ENCODE measurements around the gene FRS2. TPM values are rescaled to one million over a fixed set of nuclear protein-coding genes. Genes with fewer than 3 reads are reported as not detected.
A peak's percentile ranks its signal among the peaks of the same experiment; 100 is the strongest.

The FRS2 gene
- total RNA-seq, 1 experiment from 2014 or later: 33.7 TPM

DNA sequence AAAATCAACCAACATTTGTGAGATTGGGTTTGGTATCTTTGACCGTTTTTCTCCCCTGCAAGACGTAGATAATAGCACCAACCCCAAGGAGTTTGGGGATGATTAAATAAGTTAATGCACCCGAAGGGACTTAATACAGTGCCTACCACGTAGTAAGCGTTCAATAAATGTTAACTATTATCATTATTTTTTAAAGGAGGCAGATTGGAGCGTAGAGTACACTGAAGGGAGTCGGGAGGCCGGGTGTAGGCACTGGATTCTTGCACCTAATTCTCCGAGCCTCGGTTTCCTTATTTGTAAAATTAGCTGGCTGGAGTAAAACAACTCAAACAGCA, 367 bp upstream of the FRS2 start:
- no peak overlapping the region for H3K4ac ChIP-seq (ENCODE audit: low read depth, low read length)
- no peak overlapping the region for H2BK15ac ChIP-seq (ENCODE audit: low read depth, low read length)
- Mint-ChIP-seq H3K4me1 (peaks cover 55 to 74% of the 10 kb centered on the region in 2 experiments), H3K4me3 (peak overlapping the region; percentile 95 to 97), H3K9me3 (no peaks in the 10 kb centered on the region), H3K36me3 (ENCODE audit: insufficient read depth in 1 of 3, low read depth in 3 of 3) (no peaks in the 10 kb centered on the region; a peak in 2 of 7 replicates), H3K27ac (peak overlapping the region; percentile 30 to 92 (median 33); a peak in 5 of 7 replicates), H3K27me3 (ENCODE audit: low read depth) (no peaks in the 10 kb centered on the region)
- no peaks in the 10 kb centered on the region for H4K20me1 ChIP-seq (ENCODE audit: control insufficient read depth, insufficient read depth, insufficient read length)
- H3K14ac ChIP-seq (ENCODE audit: insufficient read depth, low read length): no peak overlapping the region; the same call in 1 of the 2 replicates
- H3K27me3 ChIP-seq (ENCODE audit: insufficient read depth, low read length): no peaks in the 10 kb centered on the region
- H3K9ac ChIP-seq (ENCODE audit: extremely low read depth, insufficient read length, low read length): peak overlapping the region; percentile 51
- no peak overlapping the region for H2BK12ac ChIP-seq (ENCODE audit: insufficient read length, low read depth, low read length)
- DNase-seq: no peak
- H3K56ac ChIP-seq (ENCODE audit: insufficient read length, low read depth, low read length): no peak overlapping the region
- H2BK5ac ChIP-seq (ENCODE audit: insufficient read length, low read length): no peak overlapping the region
- H3T11ph ChIP-seq (ENCODE audit: low read length): no peak overlapping the region
- H3K4me2 ChIP-seq (ENCODE audit: insufficient read depth, insufficient read length, low read length): peak overlapping the region; percentile 94
- H3K27ac ChIP-seq (ENCODE audit: insufficient read length, low read depth, low read length): no peak overlapping the region
- H3K18ac ChIP-seq (ENCODE audit: insufficient read length, low read depth, low read length): no peak overlapping the region
- H4K91ac ChIP-seq (ENCODE audit: insufficient read length, low read depth, low read length): no peak overlapping the region
- 0 out of 2 replicates have a peak, but pooled peaks cover 4% of the 10 kb centered on the region for H3K4me1 ChIP-seq (ENCODE audit: insufficient read depth, low read length)
- TF ChIP-seq, protein P1, sequence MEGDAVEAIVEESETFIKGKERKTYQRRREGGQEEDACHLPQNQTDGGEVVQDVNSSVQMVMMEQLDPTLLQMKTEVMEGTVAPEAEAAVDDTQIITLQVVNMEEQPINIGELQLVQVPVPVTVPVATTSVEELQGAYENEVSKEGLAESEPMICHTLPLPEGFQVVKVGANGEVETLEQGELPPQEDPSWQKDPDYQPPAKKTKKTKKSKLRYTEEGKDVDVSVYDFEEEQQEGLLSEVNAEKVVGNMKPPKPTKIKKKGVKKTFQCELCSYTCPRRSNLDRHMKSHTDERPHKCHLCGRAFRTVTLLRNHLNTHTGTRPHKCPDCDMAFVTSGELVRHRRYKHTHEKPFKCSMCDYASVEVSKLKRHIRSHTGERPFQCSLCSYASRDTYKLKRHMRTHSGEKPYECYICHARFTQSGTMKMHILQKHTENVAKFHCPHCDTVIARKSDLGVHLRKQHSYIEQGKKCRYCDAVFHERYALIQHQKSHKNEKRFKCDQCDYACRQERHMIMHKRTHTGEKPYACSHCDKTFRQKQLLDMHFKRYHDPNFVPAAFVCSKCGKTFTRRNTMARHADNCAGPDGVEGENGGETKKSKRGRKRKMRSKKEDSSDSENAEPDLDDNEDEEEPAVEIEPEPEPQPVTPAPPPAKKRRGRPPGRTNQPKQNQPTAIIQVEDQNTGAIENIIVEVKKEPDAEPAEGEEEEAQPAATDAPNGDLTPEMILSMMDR (conservative IDR thresholded peaks at IDR 0.05): no peak
- H3K9me3 ChIP-seq (ENCODE audit: control insufficient read depth, low read depth, low read length): no peaks in the 10 kb centered on the region
- no peak overlapping the region for H4K8ac ChIP-seq (replicated peaks; ENCODE audit: insufficient read length, low read depth, low read length)
- H2AK5ac ChIP-seq (ENCODE audit: insufficient read length, low read length): no peak overlapping the region
- no peak overlapping the region for H4K5ac ChIP-seq (ENCODE audit: insufficient read length, low read depth, low read length)
- H3K23me2 ChIP-seq (ENCODE audit: insufficient read length, low read depth, low read length, poor library complexity, severe bottlenecking): peaks cover 4% of the 10 kb centered on the region
- WGBS (ENCODE audit: extremely low coverage, insufficient read length, low lambda C conversion rate): no CpG with 5 or more reads among the region's 10 CpGs
- H3K79me1 ChIP-seq (ENCODE audit: insufficient read depth, low read depth, low read length, poor library complexity, severe bottlenecking): peaks cover 4% of the 10 kb centered on the region
- no peak overlapping the region for H3K23ac ChIP-seq (ENCODE audit: insufficient read length, low read depth, low read length)
- H2AFZ ChIP-seq (ENCODE audit: low read length): no peak overlapping the region
- peaks cover 30% of the 10 kb centered on the region for H3K79me2 ChIP-seq (ENCODE audit: insufficient read depth, low read length)
- H2BK120ac ChIP-seq (ENCODE audit: low read depth, low read length, poor library complexity, severe bottlenecking): no peak overlapping the region
- H2BK20ac ChIP-seq (ENCODE audit: low read depth, low read length, poor library complexity, severe bottlenecking): no peak overlapping the region
